ENCODE results near the gene INSC.
A peak's percentile ranks its signal among the peaks of the same experiment; 100 is the strongest.

INSC gene

GRCh38 chr11:15143855-15144254, 29.1 kb downstream of the INSC start:
- no peak for DNase-seq (ENCODE audit: low read depth)
- H3K4me3 ChIP-seq (ENCODE audit: low read depth, low read length): no peak overlapping the region

DNA sequence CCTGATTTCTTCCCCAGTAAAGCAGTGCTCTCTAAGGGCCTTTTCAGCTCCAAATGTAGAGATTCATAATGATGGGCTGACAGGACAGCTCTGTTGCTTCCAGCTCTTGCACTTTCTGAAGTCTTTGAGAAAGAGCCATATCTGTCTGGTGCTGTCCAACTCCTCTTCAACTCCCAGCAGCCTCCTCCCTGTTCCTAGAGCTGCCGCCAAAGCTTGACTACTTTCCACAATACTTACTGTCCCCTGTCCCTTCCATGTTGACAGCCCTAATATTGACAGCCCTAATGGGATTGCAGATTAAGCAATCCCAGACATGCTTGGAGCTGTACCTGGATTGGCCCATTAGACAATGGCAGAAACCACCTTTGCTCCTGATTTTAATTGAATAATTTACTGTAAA, 29.6 kb downstream of the INSC start:
- H3K4me3 ChIP-seq (ENCODE audit: low read depth, low read length): no peak overlapping the region
- no peak for DNase-seq (ENCODE audit: low read depth)

DNA sequence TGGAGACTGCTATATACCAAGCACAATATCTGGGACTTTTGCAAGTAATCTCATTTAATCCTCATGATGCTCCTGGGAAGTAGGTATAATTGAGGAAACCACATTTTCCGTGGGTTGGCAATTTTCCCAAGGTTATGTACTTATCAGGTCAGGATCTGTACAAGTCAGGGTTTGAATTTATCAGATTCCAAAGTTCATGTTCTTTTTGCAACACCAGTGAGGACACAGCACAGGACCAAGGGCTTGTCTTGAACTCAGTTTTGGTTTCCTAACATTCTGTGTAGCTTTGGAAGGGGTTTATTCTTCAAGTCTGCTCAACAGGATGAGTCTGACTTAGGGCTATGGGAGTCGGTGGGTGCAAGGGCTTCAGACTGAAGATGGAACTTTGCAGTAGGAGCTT, 30.4 kb downstream of the INSC start:
- DNase-seq (ENCODE audit: low read depth): no peak
- H3K4me3 ChIP-seq (ENCODE audit: low read depth, low read length): no peak overlapping the region

DNA sequence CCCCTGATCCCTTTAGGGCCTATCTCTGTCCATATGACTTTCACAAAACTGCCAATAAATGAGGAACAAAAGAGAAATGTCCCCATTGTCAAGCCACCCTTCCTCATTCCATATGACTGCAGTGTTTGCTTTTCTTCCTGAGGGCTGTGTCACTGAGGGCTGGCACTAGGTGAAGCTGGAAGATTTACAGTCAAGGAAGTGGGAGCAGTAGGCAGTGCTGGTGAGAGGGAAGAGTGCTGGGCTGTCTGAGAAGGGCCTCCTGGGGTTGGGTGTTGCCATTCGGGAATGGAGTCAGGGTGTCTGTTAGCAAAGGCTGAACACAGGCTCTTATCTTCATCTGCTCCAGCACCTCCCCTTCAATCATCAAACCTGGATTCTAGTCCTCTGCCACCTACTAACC, 30.9 kb downstream of the INSC start:
- no peak for DNase-seq (ENCODE audit: low read depth)
- H3K4me3 ChIP-seq (ENCODE audit: low read depth, low read length): no peak overlapping the region

DNA sequence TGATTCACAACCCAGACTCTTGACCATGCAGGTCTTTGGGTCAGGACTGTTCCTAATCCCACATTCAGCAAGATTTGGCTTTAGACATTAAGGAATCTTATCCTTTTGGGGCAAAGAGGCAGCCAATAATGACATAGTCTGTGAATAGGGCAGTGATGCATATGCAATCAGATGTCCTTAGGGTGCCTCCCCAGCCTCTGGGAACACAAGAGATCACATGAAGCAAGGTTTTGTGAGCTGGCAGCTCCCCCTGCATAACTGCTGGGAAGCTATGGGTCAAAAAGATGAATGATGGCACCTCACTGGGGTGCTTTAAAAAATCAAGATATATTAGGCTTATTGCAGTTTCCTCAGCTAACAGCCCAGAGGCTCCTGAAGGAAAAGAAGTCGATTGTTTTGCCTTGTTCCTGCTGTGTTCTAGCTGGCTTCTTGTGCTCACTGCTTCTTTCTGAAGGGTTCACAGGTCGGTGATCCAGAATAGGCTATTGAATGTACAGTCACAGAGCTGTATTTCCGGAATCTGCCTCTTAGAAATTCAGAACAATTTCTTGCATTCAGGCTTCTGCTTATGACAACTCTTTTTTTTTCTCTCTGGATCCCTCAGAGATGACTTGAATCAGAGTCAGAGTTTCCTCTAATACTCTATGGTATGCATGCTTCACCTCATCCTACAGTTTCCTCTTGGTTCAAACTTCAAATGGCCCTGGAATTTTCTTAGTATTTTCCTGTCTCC, 31.7 kb downstream of the INSC start:
- no peak for DNase-seq (ENCODE audit: low read depth)
- H3K4me3 ChIP-seq (ENCODE audit: low read depth, low read length): no peak overlapping the region

DNA sequence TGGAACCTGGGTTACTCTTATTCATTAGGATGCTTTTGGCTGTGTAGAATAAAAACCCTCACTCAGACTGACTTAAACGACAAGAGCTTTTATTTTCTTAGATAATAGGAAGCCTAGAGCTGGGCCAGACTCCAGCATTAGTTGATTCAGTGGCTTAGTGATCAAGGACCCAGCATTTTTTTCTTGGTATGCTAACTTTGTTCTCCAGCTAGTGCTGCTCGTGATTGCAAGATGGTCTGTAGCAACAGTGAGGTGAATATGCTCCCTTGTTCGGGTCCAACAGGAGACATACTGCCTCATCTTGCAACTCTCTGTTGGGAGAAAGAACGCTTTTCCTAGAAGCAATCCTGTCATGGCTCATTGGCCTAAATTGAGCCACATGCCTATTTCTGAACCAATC, 33.4 kb downstream of the INSC start:
- no peak overlapping the region for H3K4me3 ChIP-seq (ENCODE audit: low read depth, low read length)
- peak; percentile 50 for DNase-seq (ENCODE audit: low read depth)

DNA sequence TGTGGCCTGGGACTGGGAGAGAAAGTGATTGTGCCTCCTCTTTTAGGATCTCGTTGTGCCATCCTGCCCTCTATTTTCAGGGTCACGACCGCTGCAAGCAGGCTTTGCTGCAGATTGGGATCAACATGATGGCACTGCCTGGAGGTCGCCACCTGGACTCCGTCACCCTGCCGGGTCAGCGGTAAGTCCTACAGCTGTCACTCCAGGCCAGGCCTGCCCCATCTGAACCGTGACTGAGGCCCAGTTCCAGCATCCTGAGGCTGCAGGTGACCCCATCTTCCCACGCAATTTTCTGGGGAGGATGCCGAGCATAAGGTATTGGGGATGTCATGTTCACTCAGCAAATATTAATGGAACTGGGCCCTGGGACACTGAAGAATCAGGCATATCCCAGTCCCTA, 34.3 kb downstream of the INSC start:
- H3K4me3 ChIP-seq (ENCODE audit: low read depth, low read length): no peak overlapping the region
- no peak for DNase-seq (ENCODE audit: low read depth)

GRCh38 chr11:15150507-15150906, 35.8 kb downstream of the INSC start:
- H3K4me3 ChIP-seq (ENCODE audit: low read depth, low read length): no peak overlapping the region
- no peak for DNase-seq (ENCODE audit: low read depth)

DNA sequence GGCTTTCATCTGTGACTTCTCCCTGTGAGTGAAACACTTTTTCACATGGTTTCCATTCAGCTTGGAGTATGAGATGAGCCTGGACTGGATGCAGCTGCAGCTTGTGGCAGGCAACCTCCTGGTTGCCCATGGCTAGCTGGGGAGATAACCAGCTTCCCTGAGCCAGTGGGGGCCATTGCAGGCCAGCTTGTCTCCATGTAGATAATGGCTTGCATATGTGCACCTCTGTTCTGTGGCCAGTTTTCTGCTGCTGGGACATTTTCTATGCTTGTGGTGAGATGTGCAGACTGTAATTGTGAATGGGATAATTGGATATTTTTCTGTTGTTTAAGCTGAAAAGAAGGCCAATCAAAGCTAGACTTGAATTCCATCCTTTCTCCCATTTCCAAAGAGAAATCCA, 38.5 kb downstream of the INSC start:
- DNase-seq (ENCODE audit: low read depth): no peak
- no peak overlapping the region for H3K4me3 ChIP-seq (ENCODE audit: low read depth, low read length)

- no peak overlapping the region for H3K4me3 ChIP-seq (ENCODE audit: low read depth, low read length)
- peak; percentile 79 for DNase-seq (ENCODE audit: low read depth)
These were observed 42.5 kb downstream of the INSC start for GRCh38 chr11:15157181-15157580.

DNA sequence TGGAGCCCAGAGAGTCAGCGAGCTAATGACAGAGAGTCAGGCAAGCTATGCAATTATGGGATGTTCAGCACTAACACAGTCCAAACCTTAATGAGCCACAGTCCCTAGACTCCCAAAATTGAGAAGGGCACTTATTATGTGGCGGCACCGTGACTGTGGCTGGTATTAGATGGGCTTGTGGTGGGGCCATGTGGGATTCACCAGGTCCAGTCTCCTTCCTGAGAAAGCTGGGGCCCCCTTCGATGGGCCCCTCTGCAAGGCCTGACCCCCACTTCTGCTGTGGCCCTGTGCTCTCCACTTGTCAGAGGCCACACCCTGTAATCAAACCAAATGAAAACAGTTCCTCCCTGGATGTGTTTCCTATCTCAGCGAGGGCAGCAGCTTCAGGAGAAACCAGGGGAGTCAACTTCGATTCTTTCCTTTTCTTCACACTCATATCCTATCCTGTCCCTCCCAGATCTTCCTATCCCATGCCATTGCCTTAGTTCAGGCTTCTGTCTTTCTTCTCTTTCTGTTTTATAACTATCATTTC, 42.9 kb downstream of the INSC start:
- no peak for DNase-seq (ENCODE audit: low read depth)
- H3K4me3 ChIP-seq (ENCODE audit: low read depth, low read length): no peak overlapping the region

DNA sequence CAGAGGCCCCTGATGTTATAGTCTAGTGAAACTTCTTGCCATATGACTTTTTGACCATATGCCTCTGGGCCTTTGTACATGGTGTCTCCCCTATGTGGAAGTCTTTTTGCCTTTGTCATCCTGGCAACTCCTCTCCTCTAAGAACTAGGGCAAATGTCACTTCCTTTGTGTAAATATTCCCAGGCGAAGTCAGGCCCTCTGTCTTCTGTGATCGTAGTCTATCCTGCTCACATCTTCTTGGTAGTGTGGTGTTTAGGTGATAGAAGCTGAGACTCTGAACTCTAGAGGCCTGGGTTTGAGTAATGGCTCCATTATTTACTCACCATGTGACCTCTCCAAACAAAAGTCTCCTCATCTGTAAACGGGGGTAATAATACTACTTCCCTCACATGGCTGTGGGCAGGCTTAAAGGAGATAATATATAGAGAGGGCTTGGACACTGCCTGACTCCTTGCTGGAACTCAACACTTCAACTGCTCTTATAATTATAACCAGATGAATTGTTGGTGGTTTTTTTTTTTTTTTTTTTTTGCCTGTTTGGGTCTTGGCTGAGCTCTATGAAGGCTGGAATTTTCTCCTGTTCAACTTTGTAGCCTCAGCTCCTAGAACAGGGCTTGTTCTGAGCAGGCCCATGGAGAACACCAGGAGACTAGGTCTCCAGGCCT, 43.8 kb downstream of the INSC start:
- peak; percentile 75 for DNase-seq (ENCODE audit: low read depth)
- H3K4me3 ChIP-seq (ENCODE audit: low read depth, low read length): no peak overlapping the region

DNA sequence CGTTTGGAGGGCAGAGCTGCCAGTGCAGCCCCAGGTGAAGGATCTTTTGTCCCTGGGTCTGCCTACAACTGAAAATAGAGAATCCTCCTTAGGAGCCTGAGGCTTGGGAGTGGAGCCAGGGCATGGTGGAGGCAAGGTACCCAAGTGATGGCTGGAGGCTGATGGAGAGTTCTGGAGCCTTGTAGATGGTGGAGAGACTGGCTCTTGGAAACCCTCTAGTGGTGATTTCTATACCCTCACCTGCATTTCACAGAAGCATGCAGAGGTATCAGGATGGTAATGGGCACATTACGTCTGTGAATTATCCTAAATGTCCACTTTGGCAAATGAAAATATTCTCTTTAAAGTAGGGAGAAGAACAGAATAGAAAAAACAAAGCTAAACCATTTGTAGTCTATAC, 44.4 kb downstream of the INSC start:
- no peak for DNase-seq (ENCODE audit: low read depth)

GRCh38 chr11:15161790-15162189, 47.1 kb downstream of the INSC start:
- no peak overlapping the region for H3K4me3 ChIP-seq (ENCODE audit: low read depth, low read length)
- DNase-seq (ENCODE audit: low read depth): no peak

More for the DNA sequence above, 44.4 kb downstream of the INSC start:
- H3K4me3 ChIP-seq (ENCODE audit: low read depth, low read length): no peak overlapping the region

DNA sequence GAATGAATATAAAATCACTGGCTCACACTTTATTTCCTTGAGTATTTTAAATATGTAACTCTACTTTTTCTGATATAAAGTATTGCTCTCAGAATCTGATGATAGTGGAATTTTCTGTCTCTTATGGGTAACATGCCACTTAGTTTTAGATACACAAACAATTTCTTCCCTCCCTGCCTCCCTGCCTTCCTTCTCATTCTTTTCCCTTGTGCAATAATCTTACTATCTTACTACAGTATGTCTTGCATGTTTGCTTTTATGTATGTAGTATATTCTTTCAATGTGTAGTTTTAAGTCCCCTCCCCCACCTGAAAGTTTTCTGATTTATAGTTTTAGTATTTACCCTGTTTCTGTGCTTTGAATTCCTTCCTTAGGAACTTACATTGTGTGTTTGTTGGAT, 48.4 kb downstream of the INSC start:
- DNase-seq (ENCODE audit: low read depth): no peak
- H3K4me3 ChIP-seq (ENCODE audit: low read depth, low read length): no peak overlapping the region

DNA sequence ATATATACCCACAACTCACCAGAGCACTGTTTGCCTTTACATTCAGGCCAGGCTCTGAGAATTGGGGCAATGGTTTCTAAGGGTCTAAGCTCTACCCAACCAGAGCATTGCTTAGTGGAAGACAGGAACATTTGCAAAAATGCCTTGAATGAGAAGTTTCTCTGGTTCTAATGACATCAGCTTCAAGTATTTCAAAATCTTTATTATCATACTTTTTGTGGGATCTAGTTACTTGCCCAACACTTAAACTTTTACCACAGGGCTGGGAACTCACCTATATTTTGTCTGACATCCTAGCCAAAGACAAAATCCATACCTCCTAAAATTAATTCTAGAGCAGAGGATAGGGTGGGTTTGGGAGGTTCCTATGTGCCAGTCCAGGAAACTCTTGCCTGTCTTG, 51.5 kb downstream of the INSC start:
- no peak for DNase-seq (ENCODE audit: low read depth)
- no peak overlapping the region for H3K4me3 ChIP-seq (ENCODE audit: low read depth, low read length)

DNA sequence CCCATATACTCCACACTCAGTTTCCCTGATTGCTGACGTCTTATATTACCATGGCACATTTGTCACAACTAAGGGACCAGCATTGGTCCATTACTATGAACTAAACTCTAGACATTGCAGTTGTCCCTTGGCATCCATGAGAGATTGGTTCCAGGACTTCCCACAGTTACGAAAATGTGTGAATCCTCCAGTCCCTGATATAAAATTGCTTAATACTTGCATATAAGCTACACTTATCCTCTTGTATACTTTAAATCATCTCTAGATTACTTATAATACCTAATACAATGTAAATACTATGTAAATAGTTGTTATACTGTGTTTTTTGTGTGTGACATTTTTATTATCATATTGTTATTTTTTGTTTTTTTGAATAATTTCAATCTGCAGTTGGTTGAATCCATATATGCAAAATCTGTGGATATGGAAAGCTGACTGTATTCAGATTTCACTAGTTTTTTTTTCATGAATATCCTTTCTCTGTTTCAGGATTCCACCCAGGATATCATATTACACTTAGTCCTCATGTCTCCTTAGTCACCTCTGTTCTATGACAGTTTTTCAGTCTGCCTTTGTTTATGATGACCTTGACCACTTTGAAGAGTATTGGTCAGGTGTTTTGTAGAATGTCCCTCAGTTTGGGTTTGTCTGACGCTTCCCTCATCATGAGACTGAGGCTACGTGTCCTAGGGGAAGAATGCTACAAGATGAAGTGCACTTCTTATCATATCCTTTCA, 55.3 kb downstream of the INSC start:
- no peak overlapping the region for H3K4me3 ChIP-seq (ENCODE audit: low read depth, low read length)
- DNase-seq (ENCODE audit: low read depth): no peak

DNA sequence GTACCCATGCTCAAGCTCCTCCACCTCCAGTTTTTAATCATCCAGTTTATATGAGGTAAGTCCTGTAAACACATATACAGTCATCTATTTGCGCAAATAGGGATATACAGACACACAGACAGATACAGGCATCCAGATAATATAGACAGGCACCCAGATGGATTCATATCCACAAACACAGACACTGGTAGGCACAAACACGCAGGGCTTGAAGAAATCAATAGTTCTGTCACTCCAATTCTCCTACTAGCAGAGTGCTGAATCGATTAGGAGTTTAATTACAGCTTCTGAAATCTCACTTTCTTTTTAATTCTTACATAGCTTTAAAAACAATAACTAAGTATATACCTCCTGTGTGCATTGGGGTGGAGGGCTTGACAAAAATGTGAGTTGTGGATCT, 56.0 kb downstream of the INSC start:
- DNase-seq (ENCODE audit: low read depth): no peak
- no peak overlapping the region for H3K4me3 ChIP-seq (ENCODE audit: low read depth, low read length)

DNA sequence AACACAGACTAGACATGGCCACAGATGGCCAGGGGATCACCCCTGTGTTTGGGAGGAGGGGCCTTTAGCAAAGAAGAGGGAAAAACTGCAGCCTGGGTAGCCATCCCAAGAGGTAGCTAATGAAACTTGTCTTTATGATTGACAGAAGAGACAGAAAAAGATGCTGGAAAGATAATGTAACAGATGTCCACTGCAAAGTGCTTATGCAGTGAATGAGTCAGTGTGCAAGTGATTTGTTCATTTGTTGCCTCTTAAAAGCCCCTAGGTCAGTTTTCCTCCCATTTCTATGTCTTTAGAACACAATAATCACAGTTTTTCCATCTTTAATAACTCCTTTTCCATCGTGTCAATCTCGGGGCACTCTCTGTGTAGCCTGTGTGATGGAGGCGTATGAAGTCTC, 57.2 kb downstream of the INSC start:
- no peak for DNase-seq (ENCODE audit: low read depth)
- H3K4me3 ChIP-seq (ENCODE audit: low read depth, low read length): no peak overlapping the region

- DNase-seq (ENCODE audit: low read depth): no peak
- no peak overlapping the region for H3K4me3 ChIP-seq (ENCODE audit: low read depth, low read length)
These were observed 61.1 kb downstream of the INSC start for GRCh38 chr11:15175831-15176230.
